Nephron (organoid): Measurements from ENCODE around the gene KIFAP3.
"Not testable (repeated sequence)": the region's sequence is repeated elsewhere in the genome, so short reads cannot be mapped to it uniquely, and the experiment has no call there.

Experiments
- H3K27ac Mint-ChIP-seq, 3 experiments: 2 replicates each; pipeline ENCODE4 v1.8.0; 2020; ENCODE audit warnings: mixed read lengths in 3 of 3, mild to moderate bottlenecking in 2 of 3, moderate library complexity in 1 of 3
- H3K27me3 Mint-ChIP-seq: 2 replicates; pipeline ENCODE4 v1.8.0; 2021; ENCODE audit warnings: low read depth, mild to moderate bottlenecking, moderate library complexity, mixed read lengths
- H3K36me3 Mint-ChIP-seq: 2 replicates; pipeline ENCODE4 v1.8.0; 2020; ENCODE audit warnings: low read depth, mixed read lengths
- H3K4me1 Mint-ChIP-seq: 2 replicates; pipeline ENCODE4 v1.8.0; 2020; ENCODE audit warnings: mixed read lengths
- H3K4me3 Mint-ChIP-seq, 3 experiments: 2 replicates each; pipeline ENCODE4 v1.8.0; 2020; ENCODE audit warnings: mild to moderate bottlenecking in 3 of 3, mixed read lengths in 3 of 3, moderate library complexity in 2 of 3
- H3K9me3 Mint-ChIP-seq: 2 replicates; pipeline ENCODE4 v1.8.0; 2020; ENCODE audit warnings: mixed read lengths
- CTCF ChIP-seq, 3 experiments: fragments of 200-600 bp; sonication (generic); IDR thresholded peaks; one replicate each; pipeline ENCODE4 v1.5.0; 2021; ENCODE audit warnings: antibody characterized with exemption in 3 of 3; ENCODE audit not compliant: unreplicated experiment in 3 of 3

KIFAP3 gene

GRCh38 chr1:169925505-169926482, 148.7 kb downstream of the KIFAP3 start:
- Mint-ChIP-seq H3K4me3 (no peak overlapping the region), H3K4me1 (peaks cover 19% of the 10 kb centered on the region), H3K36me3 (peaks cover 4% of the 10 kb centered on the region), H3K9me3 (no peaks in the 10 kb centered on the region), H3K27ac (no peak overlapping the region), H3K27me3 (no peaks in the 10 kb centered on the region)
- TF ChIP-seq CTCF (IDR thresholded peaks at IDR 0.05; ENCODE audit: unreplicated experiment in 3 of 3): no peak

- Mint-ChIP-seq H3K36me3 (peaks cover 4% of the 10 kb centered on the region), H3K27me3 (no peaks in the 10 kb centered on the region), H3K4me1 (peaks cover 19% of the 10 kb centered on the region), H3K9me3 (no peaks in the 10 kb centered on the region), H3K4me3 (no peak overlapping the region), H3K27ac (no peak overlapping the region)
- TF ChIP-seq CTCF (IDR thresholded peaks at IDR 0.05; ENCODE audit: unreplicated experiment in 3 of 3): no peak
These were observed 149.7 kb downstream of the KIFAP3 start for GRCh38 chr1:169924829-169925228.

- no peak overlapping the region for H3K4me3 Mint-ChIP-seq
- H3K27ac Mint-ChIP-seq: no peak overlapping the region
- H3K27me3 Mint-ChIP-seq: no peaks in the 10 kb centered on the region
- H3K9me3 Mint-ChIP-seq: no peaks in the 10 kb centered on the region
- H3K36me3 Mint-ChIP-seq: peaks cover 5% of the 10 kb centered on the region
- H3K4me1 Mint-ChIP-seq: peaks cover 18% of the 10 kb centered on the region
- TF ChIP-seq CTCF (IDR thresholded peaks at IDR 0.05; ENCODE audit: unreplicated experiment in 3 of 3): no peak
These were observed 150.4 kb downstream of the KIFAP3 start for GRCh38 chr1:169924063-169924462.

GRCh38 chr1:169921080-169921479, 153.4 kb downstream of the KIFAP3 start:
- H3K4me1 Mint-ChIP-seq: peaks cover 6% of the 10 kb centered on the region
- no peak overlapping the region for H3K4me3 Mint-ChIP-seq
- no peak overlapping the region for H3K27ac Mint-ChIP-seq
- H3K36me3 Mint-ChIP-seq: peaks cover 8% of the 10 kb centered on the region
- no peak for TF ChIP-seq CTCF (IDR thresholded peaks at IDR 0.05; ENCODE audit: unreplicated experiment in 3 of 3)
- H3K9me3 Mint-ChIP-seq: no peaks in the 10 kb centered on the region
- H3K27me3 Mint-ChIP-seq: peaks cover 3% of the 10 kb centered on the region

GRCh38 chr1:169918927-169919326, 155.6 kb downstream of the KIFAP3 start:
- H3K27ac Mint-ChIP-seq: no peak overlapping the region
- no peak overlapping the region for H3K4me3 Mint-ChIP-seq
- no peak for TF ChIP-seq CTCF (IDR thresholded peaks at IDR 0.05; ENCODE audit: unreplicated experiment in 3 of 3)
- H3K36me3 Mint-ChIP-seq: peaks cover 8% of the 10 kb centered on the region
- no peaks in the 10 kb centered on the region for H3K9me3 Mint-ChIP-seq
- no peaks in the 10 kb centered on the region for H3K4me1 Mint-ChIP-seq
- H3K27me3 Mint-ChIP-seq: peaks cover 3% of the 10 kb centered on the region

- not testable (repeated sequence) for H3K4me1 Mint-ChIP-seq, H3K9me3 Mint-ChIP-seq, H3K27me3 Mint-ChIP-seq, H3K4me3 Mint-ChIP-seq, H3K27ac Mint-ChIP-seq, H3K36me3 Mint-ChIP-seq
These were observed 156.3 kb downstream of the KIFAP3 start for GRCh38 chr1:169918220-169918619.
